HG03139 (cell line): ENCODE results near the gene CAPN5.

ENCODE experiments used
- ATAC-seq: cut with Tn5 transposase; IDR thresholded peaks from one replicate; pipeline ENCODE4 v1.9.1; 2021; ENCODE audit not compliant: unreplicated experiment

Gene CAPN5

GRCh38 chr11:77165066-77165465 is 98.3 kb downstream of the CAPN5 start:
- no peak for ATAC-seq

GRCh38 chr11:77166021-77166420 is 99.2 kb downstream of the CAPN5 start:
- no peak for ATAC-seq

- no peak for ATAC-seq
Observed at GRCh38 chr11:77167111-77167626, 100.4 kb downstream of the CAPN5 start.

GRCh38 chr11:77167791-77168190 is 101.0 kb downstream of the CAPN5 start:
- no peak for ATAC-seq

- no peak for ATAC-seq
Observed at GRCh38 chr11:77170107-77170506, 103.3 kb downstream of the CAPN5 start.

- ATAC-seq, result no peak
Observed at GRCh38 chr11:77171254-77171653, 104.5 kb downstream of the CAPN5 start.

GRCh38 chr11:77171885-77172665 is 105.3 kb downstream of the CAPN5 start:
- ATAC-seq, result no peak

GRCh38 chr11:77172666-77172982 is 105.9 kb downstream of the CAPN5 start:
- no peak for ATAC-seq

GRCh38 chr11:77173494-77173893 is 106.7 kb downstream of the CAPN5 start:
- ATAC-seq, result no peak

- ATAC-seq, result no peak
Observed at GRCh38 chr11:77174559-77174958, 107.8 kb downstream of the CAPN5 start.

- ATAC-seq, result no peak
Observed at GRCh38 chr11:77175021-77175842, 108.5 kb downstream of the CAPN5 start.
